K562 (cell line): ENCODE data around the gene PITHD1. TPM values are rescaled to one million over a fixed set of nuclear protein-coding genes. Genes with fewer than 3 reads are reported as not detected.
A peak's percentile ranks its signal among the peaks of the same experiment; 100 is the strongest.
"Not testable (repeated sequence)": the region's sequence is repeated elsewhere in the genome, so short reads cannot be mapped to it uniquely, and the experiment has no call there.

Experiments
- ATAC-seq: fragments of 200-7000 bp; cut with Tn5 transposase; 3 replicates; pipeline ENCODE4 v1.9.1; 2020; ENCODE audit warnings: moderate library complexity
- BruUV-seq: library from RNA; stranded (reverse); fragments of 400-500 nt; replicated peaks from 2 replicates; lab custom pipeline; 2021; lab: Mats Ljungman, UMichigan
- CTCF ChIA-PET: fragments of 300-600 bp; formaldehyde crosslinking; extraction: SDS; loops from one replicate; lab custom pipeline; 2021; ENCODE audit warnings: low intra/inter-chr PET ratio; lab: Yijun Ruan, JAX
- POLR2A ChIA-PET: fragments of 300-600, 350-650 bp; sonication (Branson Sonifier 250); formaldehyde crosslinking; extraction: SDS; loops from one replicate; lab custom pipeline; 2021; ENCODE audit warnings: antibody characterized with exemption, inconsistent platforms; lab: Yijun Ruan, JAX
- DNase-seq, 4 experiments: peaks; one replicate each; pipeline versions ENCODE4 v3.0.0 to v3.0.0-alpha.2; 2011 to 2018; ENCODE audit warnings: low spot score in 3 of 4, mixed read lengths in 3 of 4; ENCODE audit errors: extremely low read depth in 1 of 4
- FAIRE-seq: peaks from 2 replicates; lab custom pipeline; 2011; peaks lifted over from hg19 to GRCh38; lab: Jason Lieb, UNC
- H2AFZ ChIP-seq: 2 replicates; pipeline ENCODE4 v1.6.0; 2011; ENCODE audit warnings: low read depth, low read length, control low read depth, inconsistent platforms
- H3K27ac ChIP-seq: fragments of 200-600 bp; 3 replicates; pipeline ENCODE4 v1.8.0; 2011; ENCODE audit warnings: low read depth, mild to moderate bottlenecking, control low read depth, inconsistent platforms, low read length, moderate library complexity, mixed read lengths; ENCODE audit errors: extremely low read depth
- H3K27me3 ChIP-seq, 2 experiments: fragments of 300-600 bp in 1 of 2; 2 replicates in 1 of 2; 3 replicates in 1 of 2; pipeline versions ENCODE4 v1.6.0 to v1.8.0; 2011; ENCODE audit warnings: inconsistent platforms in 2 of 2, low read length in 2 of 2, mild to moderate bottlenecking in 1 of 2, mixed read lengths in 1 of 2, moderate library complexity in 1 of 2; ENCODE audit not compliant: control insufficient read depth in 2 of 2, insufficient read depth in 2 of 2
- H3K36me3 ChIP-seq: fragments of 300-600 bp; 3 replicates; pipeline ENCODE4 v1.8.0; 2011; ENCODE audit warnings: mild to moderate bottlenecking, low read length, inconsistent platforms; ENCODE audit not compliant: control insufficient read depth, insufficient read depth
- H3K4me1 ChIP-seq, 2 experiments: fragments of 200-600 bp in 1 of 2; replicated peaks in 1 of 2; 2 replicates in 1 of 2; 3 replicates in 1 of 2; pipeline versions ENCODE4 v1.5.1 to v1.8.0; 2011; ENCODE audit warnings: inconsistent platforms in 2 of 2, low read length in 2 of 2, mild to moderate bottlenecking in 1 of 2, mixed read lengths in 1 of 2, moderate library complexity in 1 of 2; ENCODE audit not compliant: control insufficient read depth in 2 of 2, insufficient read depth in 2 of 2
- H3K4me2 ChIP-seq: 2 replicates; pipeline ENCODE4 v1.6.1; 2011; ENCODE audit warnings: low read length, control low read depth, inconsistent platforms, mixed read lengths; ENCODE audit not compliant: insufficient read depth
- H3K4me3 ChIP-seq: fragments of 200-600 bp; sonication (generic), shearing (Covaris generic); 2 replicates; pipeline ENCODE4 v1.5.1; 2016; ENCODE audit warnings: control low read depth, inconsistent platforms
- H3K79me2 ChIP-seq: fragments of 200-600 bp; 3 replicates; pipeline ENCODE4 v1.8.0; 2011; ENCODE audit warnings: low read length, inconsistent platforms; ENCODE audit not compliant: control insufficient read depth, insufficient read depth
- H3K9ac ChIP-seq, 2 experiments: 2 replicates each; pipeline versions ENCODE4 v1.6.0 to v1.6.1; 2011; ENCODE audit warnings: low read depth in 2 of 2, low read length in 2 of 2, control low read depth in 1 of 2, inconsistent platforms in 1 of 2, mild to moderate bottlenecking in 1 of 2, mixed read lengths in 1 of 2; ENCODE audit not compliant: insufficient read depth in 1 of 2
- H3K9me1 ChIP-seq: one replicate; pipeline ENCODE4 v1.6.0; 2011; ENCODE audit warnings: inconsistent platforms, mild to moderate bottlenecking, low read length, moderate library complexity; ENCODE audit not compliant: control insufficient read depth, insufficient read depth
- H3K9me3 ChIP-seq: replicated peaks from 2 replicates; pipeline ENCODE4 v1.5.1; 2011; ENCODE audit warnings: low read depth, low read length, inconsistent platforms; ENCODE audit not compliant: control insufficient read depth, insufficient read depth
- H4K20me1 ChIP-seq: replicated peaks from 2 replicates; pipeline ENCODE4 v1.6.1; 2011; ENCODE audit warnings: low read length, inconsistent platforms, mixed read lengths; ENCODE audit not compliant: control insufficient read depth, insufficient read depth
- BHLHE40 ChIP-seq: IDR thresholded peaks from 2 replicates; pipeline ENCODE4 v1.6.1; 2011; ENCODE audit warnings: low read length, improper control_type of control experiment
- C11orf30 ChIP-seq: fragments of 450-650 bp; IDR thresholded peaks from 2 replicates; pipeline ENCODE4 v1.6.1; 2016; ENCODE audit warnings: low read depth, mild to moderate bottlenecking
- GABPB2 ChIP-seq: fragments of 250-450 bp; sonication (Bioruptor Pico); conservative IDR thresholded peaks from 2 replicates; pipeline ENCODE4 v1.5.1; 2021; ENCODE audit warnings: mild to moderate bottlenecking
- HOXB6 ChIP-seq: fragments of 250-450 bp; sonication (Bioruptor Pico); IDR thresholded peaks from 2 replicates; pipeline ENCODE4 v1.5.1; 2022; ENCODE audit warnings: mild to moderate bottlenecking, borderline replicate concordance
- IRF9 ChIP-seq: fragments of 450-650 bp; IDR thresholded peaks from 2 replicates; pipeline ENCODE4 v1.6.1; 2016; ENCODE audit warnings: missing biosample characterization, missing genetic modification characterization
- MAFF ChIP-seq: IDR thresholded peaks from 2 replicates; pipeline ENCODE4 v1.6.1; 2012; ENCODE audit warnings: low read length, improper control_type of control experiment
- MAFG ChIP-seq: fragments of 450-650 bp; conservative IDR thresholded peaks from 2 replicates; pipeline ENCODE4 v1.6.1; 2016; ENCODE audit warnings: missing genetic modification characterization, missing compliant biosample characterization
- NONO ChIP-seq, 2 experiments: fragments of 200-400 bp in 1 of 2; fragments of 450-650 bp in 1 of 2; formaldehyde crosslinking in 1 of 2; IDR thresholded peaks; 2 replicates each; pipeline ENCODE4 v1.6.1; 2017; ENCODE audit warnings: low read depth in 2 of 2, mild to moderate bottlenecking in 2 of 2, moderate library complexity in 2 of 2, low read length in 1 of 2
- PRPF4 ChIP-seq: fragments of 200-400 bp; formaldehyde crosslinking; IDR thresholded peaks from one replicate; pipeline ENCODE4 v1.6.1; 2017; ENCODE audit warnings: low read length, low read depth, mild to moderate bottlenecking; ENCODE audit not compliant: insufficient read depth, poor library complexity, severe bottlenecking
- ZNF140 ChIP-seq: fragments of 250-450 bp; sonication (Bioruptor Pico); IDR thresholded peaks from 2 replicates; pipeline ENCODE4 v1.8.0; 2021; ENCODE audit warnings: moderate library complexity, mild to moderate bottlenecking, inconsistent platforms
- ZNF277 ChIP-seq: fragments of 250-450 bp; sonication (Bioruptor Pico); IDR thresholded peaks from 2 replicates; pipeline ENCODE4 v1.8.0; 2022; ENCODE audit warnings: inconsistent platforms, mild to moderate bottlenecking, moderate library complexity, borderline replicate concordance
- ZNF316 ChIP-seq: fragments of 450-650 bp; IDR thresholded peaks from 2 replicates; pipeline ENCODE4 v1.6.1; 2016
- ZNF408 ChIP-seq: fragments of 250-450 bp; sonication (Bioruptor Pico); IDR thresholded peaks from 2 replicates; pipeline ENCODE4 v1.4.0; 2020; ENCODE audit warnings: low read depth, mild to moderate bottlenecking, moderate library complexity
- ZNF707 ChIP-seq: fragments of 250-450 bp; sonication (Bioruptor Pico); conservative IDR thresholded peaks from 2 replicates; pipeline ENCODE4 v1.8.0; 2022; ENCODE audit warnings: inconsistent platforms, mild to moderate bottlenecking, moderate library complexity
- WGBS: fragments of 100-300 bp; shearing (Covaris generic); methylation state at CpG from one replicate; pipeline ENCODE4 v1.1.6; 2016; ENCODE audit warnings: low coverage, mixed read lengths; ENCODE audit not compliant: insufficient coverage; ENCODE audit errors: missing lambda C conversion rate; 5-methylcytosine and 5-hydroxymethylcytosine counted together
- in situ Hi-C: fragments of 300-500 bp; cut with MboI; formaldehyde crosslinking; loops from 4 replicates; pipeline ENCODE4 v1.15.0; 2018; ENCODE audit warnings: inconsistent platforms, mixed read lengths
- intact Hi-C: fragments of 100-400 bp; cut with micrococcal nuclease; formaldehyde crosslinking; loops from 2 replicates; pipeline ENCODE4 v1.14.2; 2022
- polyA plus RNA-seq, 8 experiments: library from polyadenylated mRNA; depleted of rRNA in 4 of 8; stranded (reverse) in 5 of 8; unstranded in 3 of 8; fragments of >200 nt; fragmentation: Nextera tagmentation in 2 of 8; fragmentation: Illumina TruSeq in 1 of 8; extraction: Ambion mirVana in 2 of 8; extraction: Trizol in 1 of 8; gene quantifications; 2 replicates each; pipeline versions ENCODE4 v1.2.1 to v1.2.3, GENCODE V29; 2011 to 2014; ENCODE audit warnings: inconsistent platforms in 1 of 8, missing spikeins in 1 of 8
- total RNA-seq, 7 experiments: library from RNA; depleted of rRNA in 6 of 7; stranded (reverse); fragments of >200 nt in 6 of 7; fragmentation: Illumina TruSeq in 2 of 7; extraction: Trizol in 2 of 7; gene quantifications; 2 replicates each; pipeline versions ENCODE4 v1.2.1 to v1.2.3, GENCODE V29; 2011 to 2021; ENCODE audit warnings: low replicate concordance in 1 of 7
- TF ChIP-seq, protein P1 (sequence below), 2 experiments: fragments of 250-450 bp in 1 of 2; fragments of 450-650 bp in 1 of 2; sonication (Bioruptor Pico) in 1 of 2; IDR thresholded peaks; 2 replicates each; pipeline versions ENCODE4 v1.6.1 to v1.8.0; 2016 to 2021; ENCODE audit warnings: mild to moderate bottlenecking in 2 of 2, moderate library complexity in 2 of 2, missing compliant biosample characterization in 1 of 2, missing genetic modification characterization in 1 of 2
- TF ChIP-seq, protein P2 (sequence below): fragments of 200-400 bp; formaldehyde crosslinking; IDR thresholded peaks from 2 replicates; pipeline ENCODE4 v1.6.1; 2017; ENCODE audit warnings: mild to moderate bottlenecking, low read depth, low read length, moderate library complexity

Gene PITHD1
- total and polyA plus RNA-seq, 9 of the 15 experiments (the other 6 are each of a cell fraction or from before 2014, with no cell fraction given) = 46.5 to 175 (median 149) TPM

GRCh38 chr1:23783141-23783540, 4.9 kb downstream of the PITHD1 start (continued):
- TF ChIP-seq ZNF707 (CRISPR knock-in tag) (peak; percentile 77), HOXB6 (0 out of 2 replicates have a peak, but pooled peaks have one; percentile 39), ZNF140 (CRISPR knock-in tag) (peak; percentile 78; the same call in 1 of the 2 replicates), ZNF408 (CRISPR knock-in tag) (peak; percentile 88; the same call in 1 of the 2 replicates), ZNF277 (CRISPR knock-in tag) (peak; percentile 96), GABPB2 (CRISPR knock-in tag) (peak; percentile 72; the same call in 1 of the 2 replicates)
- TF ChIP-seq, protein P1, sequence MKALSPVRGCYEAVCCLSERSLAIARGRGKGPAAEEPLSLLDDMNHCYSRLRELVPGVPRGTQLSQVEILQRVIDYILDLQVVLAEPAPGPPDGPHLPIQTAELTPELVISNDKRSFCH (CRISPR knock-in tag; IDR thresholded peaks at IDR 0.05) = 0 out of 2 replicates have a peak, but pooled peaks have one; percentile 37
- TF ChIP-seq, protein P1 (tag; IDR thresholded peaks at IDR 0.05) = not testable (repeated sequence)
- TF ChIP-seq, all 486 proteins: peak for 12; not testable (repeated sequence) for 474

- POLR2A ChIA-PET = interaction anchor here (0.6 kb wide), 1 partner anchor 13 kb away, joined by 3 read pairs; no protein-coding TSS in a partner anchor
Measured at GRCh38 chr1:23784846-23785245, 6.6 kb downstream of the PITHD1 start.

More at GRCh38 chr1:23784846-23785245, 6.6 kb downstream of the PITHD1 start:
- no peaks in the 10 kb centered on the region for H3K9me3 ChIP-seq
- H3K27me3 ChIP-seq = no peaks in the 10 kb centered on the region
- FAIRE-seq = no peak
- 98% methylated on average over 4 of the region's 4 CpGs for WGBS
- peaks cover 83% of the 10 kb centered on the region for H3K36me3 ChIP-seq
- no peak overlapping the region for H3K27ac ChIP-seq
- intact Hi-C loops = no loop called here
- peaks cover 4 to 13% of the 10 kb centered on the region in 2 experiments; a peak in 4 of 5 replicates for H3K4me1 ChIP-seq
- H3K9me1 ChIP-seq = no peaks in the 10 kb centered on the region
- TF ChIP-seq NONO (IDR thresholded peaks at IDR 0.05; ENCODE audit: low read depth in 2 of 2, low read length in 1 of 2) (no peak), C11orf30 (peak; percentile 72), ZNF316 (peak; percentile 89), IRF9 (no peak), PRPF4 (no peak), BHLHE40 (no peak), MAFG (tag) (peak; percentile 65), MAFF (0 out of 2 replicates have a peak, but pooled peaks have one; percentile 15)
- TF ChIP-seq, protein P2, sequence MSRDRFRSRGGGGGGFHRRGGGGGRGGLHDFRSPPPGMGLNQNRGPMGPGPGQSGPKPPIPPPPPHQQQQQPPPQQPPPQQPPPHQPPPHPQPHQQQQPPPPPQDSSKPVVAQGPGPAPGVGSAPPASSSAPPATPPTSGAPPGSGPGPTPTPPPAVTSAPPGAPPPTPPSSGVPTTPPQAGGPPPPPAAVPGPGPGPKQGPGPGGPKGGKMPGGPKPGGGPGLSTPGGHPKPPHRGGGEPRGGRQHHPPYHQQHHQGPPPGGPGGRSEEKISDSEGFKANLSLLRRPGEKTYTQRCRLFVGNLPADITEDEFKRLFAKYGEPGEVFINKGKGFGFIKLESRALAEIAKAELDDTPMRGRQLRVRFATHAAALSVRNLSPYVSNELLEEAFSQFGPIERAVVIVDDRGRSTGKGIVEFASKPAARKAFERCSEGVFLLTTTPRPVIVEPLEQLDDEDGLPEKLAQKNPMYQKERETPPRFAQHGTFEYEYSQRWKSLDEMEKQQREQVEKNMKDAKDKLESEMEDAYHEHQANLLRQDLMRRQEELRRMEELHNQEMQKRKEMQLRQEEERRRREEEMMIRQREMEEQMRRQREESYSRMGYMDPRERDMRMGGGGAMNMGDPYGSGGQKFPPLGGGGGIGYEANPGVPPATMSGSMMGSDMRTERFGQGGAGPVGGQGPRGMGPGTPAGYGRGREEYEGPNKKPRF = no peak
- H3K4me3 ChIP-seq = no peak overlapping the region
- H3K79me2 ChIP-seq = peaks cover 48% of the 10 kb centered on the region
- no peak overlapping the region for H2AFZ ChIP-seq
- no peaks in the 10 kb centered on the region for H4K20me1 ChIP-seq
- in situ Hi-C loops = no loop called here
- BruUV-seq = no TSS peak
- CTCF ChIA-PET = no interaction called here
- no peak overlapping the region for H3K9ac ChIP-seq
- DNase-seq = no peak
- no peak overlapping the region for H3K4me2 ChIP-seq
- no peak for ATAC-seq
